Calu3 (cell line): ENCODE results near the gene PPP1R15A. TPM values are rescaled to one million over a fixed set of nuclear protein-coding genes. Genes with fewer than 3 reads are reported as not detected.
"Not testable (repeated sequence)": the region's sequence is repeated elsewhere in the genome, so short reads cannot be mapped to it uniquely, and the experiment has no call there.

Source experiments
- BruUV-seq: library from RNA; stranded (reverse); fragments of 400-500 nt; replicated peaks from 2 replicates; lab custom pipeline; 2021; lab: Mats Ljungman, UMichigan
- CTCF ChIA-PET: fragments of 300-600 bp; sonication (Branson Sonifier 250); formaldehyde crosslinking; loops from one replicate; lab custom pipeline; 2022; ENCODE audit warnings: antibody characterized with exemption; lab: Charles Lee
- DNase-seq: peaks from one replicate; pipeline ENCODE4 v3.0.0; 2022
- H3K27ac Mint-ChIP-seq: one replicate; pipeline ENCODE4 v1.8.0; 2022; ENCODE audit warnings: mixed read lengths; ENCODE audit not compliant: unreplicated experiment
- H3K27me3 Mint-ChIP-seq: one replicate; pipeline ENCODE4 v1.8.0; 2022; ENCODE audit warnings: mixed read lengths; ENCODE audit not compliant: unreplicated experiment
- H3K36me3 Mint-ChIP-seq: one replicate; pipeline ENCODE4 v1.8.0; 2022; ENCODE audit warnings: mild to moderate bottlenecking, moderate library complexity, mixed read lengths; ENCODE audit not compliant: insufficient read depth, unreplicated experiment
- H3K4me1 Mint-ChIP-seq: one replicate; pipeline ENCODE4 v1.8.0; 2022; ENCODE audit warnings: mild to moderate bottlenecking, low read depth, mixed read lengths; ENCODE audit not compliant: unreplicated experiment
- H3K4me3 Mint-ChIP-seq: one replicate; pipeline ENCODE4 v1.8.0; 2022; ENCODE audit warnings: mild to moderate bottlenecking, low read depth, moderate library complexity, mixed read lengths; ENCODE audit not compliant: unreplicated experiment
- H3K9me3 Mint-ChIP-seq: one replicate; pipeline ENCODE4 v1.8.0; 2022; ENCODE audit warnings: low read depth, mixed read lengths; ENCODE audit not compliant: unreplicated experiment
- intact Hi-C: fragments of 100-400 bp; cut with micrococcal nuclease; formaldehyde crosslinking; loops from one replicate; pipeline ENCODE4 v1.10.0; 2022; ENCODE audit not compliant: unreplicated experiment
- total RNA-seq: library from RNA; stranded (reverse); gene quantifications from 2 replicates; pipeline ENCODE4 v1.2.3, GENCODE V29; 2022
- TF ChIP-seq, protein P1 (sequence below): fragments of 200-600 bp; IDR thresholded peaks from one replicate; pipeline ENCODE4 v1.8.0; 2022; ENCODE audit warnings: antibody characterized with exemption; ENCODE audit not compliant: unreplicated experiment

Gene PPP1R15A
- total RNA-seq, 1 experiment from 2014 or later = 118 TPM

GRCh38 chr19:48841571-48841970, 30.6 kb upstream of the PPP1R15A start:
- H3K27ac Mint-ChIP-seq = no peak overlapping the region
- no peak overlapping the region for H3K4me3 Mint-ChIP-seq
- CTCF ChIA-PET = interaction anchor here (1.1 to 1.9 kb wide), 6 partner anchors 46 to 253 kb away, joined by 3 to 39 read pairs (median 10); no protein-coding TSS in a partner anchor
- DNase-seq = no peak
- intact Hi-C loops = no loop called here
- no peaks in the 10 kb centered on the region for H3K9me3 Mint-ChIP-seq
- H3K4me1 Mint-ChIP-seq = peaks cover under 1% of the 10 kb centered on the region
- BruUV-seq = no TSS peak
- H3K36me3 Mint-ChIP-seq = peaks cover 32% of the 10 kb centered on the region
- TF ChIP-seq, protein P1, sequence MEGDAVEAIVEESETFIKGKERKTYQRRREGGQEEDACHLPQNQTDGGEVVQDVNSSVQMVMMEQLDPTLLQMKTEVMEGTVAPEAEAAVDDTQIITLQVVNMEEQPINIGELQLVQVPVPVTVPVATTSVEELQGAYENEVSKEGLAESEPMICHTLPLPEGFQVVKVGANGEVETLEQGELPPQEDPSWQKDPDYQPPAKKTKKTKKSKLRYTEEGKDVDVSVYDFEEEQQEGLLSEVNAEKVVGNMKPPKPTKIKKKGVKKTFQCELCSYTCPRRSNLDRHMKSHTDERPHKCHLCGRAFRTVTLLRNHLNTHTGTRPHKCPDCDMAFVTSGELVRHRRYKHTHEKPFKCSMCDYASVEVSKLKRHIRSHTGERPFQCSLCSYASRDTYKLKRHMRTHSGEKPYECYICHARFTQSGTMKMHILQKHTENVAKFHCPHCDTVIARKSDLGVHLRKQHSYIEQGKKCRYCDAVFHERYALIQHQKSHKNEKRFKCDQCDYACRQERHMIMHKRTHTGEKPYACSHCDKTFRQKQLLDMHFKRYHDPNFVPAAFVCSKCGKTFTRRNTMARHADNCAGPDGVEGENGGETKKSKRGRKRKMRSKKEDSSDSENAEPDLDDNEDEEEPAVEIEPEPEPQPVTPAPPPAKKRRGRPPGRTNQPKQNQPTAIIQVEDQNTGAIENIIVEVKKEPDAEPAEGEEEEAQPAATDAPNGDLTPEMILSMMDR = no peak
- no peaks in the 10 kb centered on the region for H3K27me3 Mint-ChIP-seq

GRCh38 chr19:48842789-48843162, 29.4 kb upstream of the PPP1R15A start:
- CTCF ChIA-PET = interaction anchor here (0.5 to 1.9 kb wide), 28 partner anchors 10 to 382 kb away, joined by 3 to 39 read pairs (median 4); partner anchors contain the start of genes CA11, FTL, NUCB1 and PPP1R15A
- H3K27ac Mint-ChIP-seq = peak overlapping the region; percentile 3
- no peak overlapping the region for H3K4me3 Mint-ChIP-seq
- TF ChIP-seq, protein P1 = peak; percentile 82
- DNase-seq = peak; percentile 67
- no peaks in the 10 kb centered on the region for H3K27me3 Mint-ChIP-seq
- intact Hi-C loops = loop anchor here (2.0 kb wide), 1 partner anchor 54 kb away; no protein-coding TSS in a partner anchor
- H3K4me1 Mint-ChIP-seq = no peaks in the 10 kb centered on the region
- peaks cover 29% of the 10 kb centered on the region for H3K36me3 Mint-ChIP-seq
- H3K9me3 Mint-ChIP-seq = no peaks in the 10 kb centered on the region
- BruUV-seq = no TSS peak

GRCh38 chr19:48844472-48844871, 27.7 kb upstream of the PPP1R15A start:
- TF ChIP-seq, protein P1 = no peak
- Mint-ChIP-seq H3K9me3 (no peaks in the 10 kb centered on the region), H3K27me3 (no peaks in the 10 kb centered on the region), H3K27ac (no peak overlapping the region), H3K36me3 (peaks cover 35% of the 10 kb centered on the region), H3K4me3 (no peak overlapping the region), H3K4me1 (no peaks in the 10 kb centered on the region)
- no TSS peak for BruUV-seq
- CTCF ChIA-PET = interaction anchor here (0.5 to 1.5 kb wide), 5 partner anchors 37 to 149 kb away, joined by 3 to 7 read pairs (median 3); partner anchors contain the start of gene RUVBL2
- intact Hi-C loops = no loop called here
- no peak for DNase-seq

DNA sequence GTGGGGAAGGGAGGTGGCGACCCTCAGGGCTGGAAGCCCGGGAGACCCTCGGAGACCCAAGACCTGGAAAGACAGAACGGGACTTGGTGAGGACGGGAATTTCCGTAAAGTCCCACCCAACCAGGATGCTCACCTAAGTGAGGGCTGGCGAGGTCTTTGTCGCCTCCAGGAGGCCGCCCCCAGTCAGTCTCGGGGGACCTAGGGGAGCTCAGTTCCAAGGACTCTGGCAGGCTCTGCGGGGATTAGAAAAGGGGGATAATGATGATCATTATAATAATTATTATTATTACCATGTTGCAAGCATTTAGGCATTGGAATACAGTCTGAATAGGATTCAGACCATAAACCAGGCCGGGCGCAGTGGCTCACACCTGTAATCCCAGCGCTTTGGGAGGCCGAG, 26.8 kb upstream of the PPP1R15A start:
- CTCF ChIA-PET = interaction anchor here (1.2 kb wide), 1 partner anchor 125 kb away, joined by 3 read pairs; no protein-coding TSS in a partner anchor
- H3K4me3 Mint-ChIP-seq = no peak overlapping the region
- intact Hi-C loops = no loop called here
- BruUV-seq = no TSS peak
- TF ChIP-seq, protein P1 = no peak
- no peak overlapping the region for H3K27ac Mint-ChIP-seq
- H3K36me3 Mint-ChIP-seq = peaks cover 42% of the 10 kb centered on the region
- no peaks in the 10 kb centered on the region for H3K4me1 Mint-ChIP-seq
- H3K27me3 Mint-ChIP-seq = no peaks in the 10 kb centered on the region
- no peaks in the 10 kb centered on the region for H3K9me3 Mint-ChIP-seq
- no peak for DNase-seq

GRCh38 chr19:48846659-48847058, 25.6 kb upstream of the PPP1R15A start:
- H3K27ac Mint-ChIP-seq, H3K9me3 Mint-ChIP-seq, intact Hi-C loops, DNase-seq, H3K4me3 Mint-ChIP-seq, BruUV-seq, H3K27me3 Mint-ChIP-seq, H3K4me1 Mint-ChIP-seq: not testable (repeated sequence)
- H3K36me3 Mint-ChIP-seq = peaks cover 42% of the 10 kb centered on the region
- CTCF ChIA-PET = interaction anchor here (0.6 kb wide), 1 partner anchor 126 kb away, joined by 3 read pairs; no protein-coding TSS in a partner anchor
